GM12864 (cell line): Measurements from ENCODE around the gene GTPBP6.
A peak's percentile ranks its signal among the peaks of the same experiment; 100 is the strongest.
"Not testable (repeated sequence)": the region's sequence is repeated elsewhere in the genome, so short reads cannot be mapped to it uniquely, and the experiment has no call there.

Source experiments
- DNase-seq: peaks from one replicate; pipeline ENCODE4 v3.0.0-alpha.2; 2011; ENCODE audit warnings: low read depth
- H3K4me3 ChIP-seq: 2 replicates; pipeline ENCODE4 v1.5.1; 2011; ENCODE audit warnings: mild to moderate bottlenecking, low read depth, low read length, control low read depth
- CTCF ChIP-seq: IDR thresholded peaks from 2 replicates; pipeline ENCODE4 v1.5.1; 2011; ENCODE audit warnings: low read depth, mild to moderate bottlenecking, moderate library complexity, low read length, control low read depth, inconsistent platforms; ENCODE audit errors: missing control alignments

Gene GTPBP6

GRCh38 chrX:290476-291166 is 28.0 kb downstream of the GTPBP6 start:
- H3K4me3 ChIP-seq: no peak overlapping the region
- DNase-seq: no peak
- TF ChIP-seq CTCF: no peak

GRCh38 chrX:288561-288991 is 30.0 kb downstream of the GTPBP6 start:
- H3K4me3 ChIP-seq: no peak overlapping the region
- TF ChIP-seq CTCF: no peak
- DNase-seq: no peak

GRCh38 chrX:287670-288069 is 30.9 kb downstream of the GTPBP6 start:
- TF ChIP-seq CTCF: no peak
- H3K4me3 ChIP-seq: no peak overlapping the region
- no peak for DNase-seq

- no peak overlapping the region for H3K4me3 ChIP-seq
- DNase-seq: no peak
- TF ChIP-seq CTCF: no peak
These were observed 33.4 kb downstream of the GTPBP6 start for GRCh38 chrX:285076-285677.

- no peak for TF ChIP-seq CTCF
- peak overlapping the region; percentile 53 for H3K4me3 ChIP-seq
- DNase-seq: peak; percentile 89
These were observed 35.3 kb downstream of the GTPBP6 start for GRCh38 chrX:283115-283845.

GRCh38 chrX:282000-282681 is 36.5 kb downstream of the GTPBP6 start:
- not testable (repeated sequence) for DNase-seq
- H3K4me3 ChIP-seq: peak overlapping the region; percentile 48; the same call in 1 of the 2 replicates
